Activated T-cell treated with anti-CD3 and anti-CD28 coated beads for 48 hours (primary cell): ENCODE data around the gene ZFAND3.

Experiments used
- DNase-seq: peaks from one replicate; pipeline ENCODE4 v3.0.0-alpha.2; 2020; ENCODE audit warnings: low read depth

Gene ZFAND3

GRCh38 chr6:38169977-38170526 is 350.5 kb downstream of the ZFAND3 start:
- no peak for DNase-seq

- no peak for DNase-seq
These were observed 351.3 kb downstream of the ZFAND3 start for GRCh38 chr6:38170666-38171355.

GRCh38 chr6:38171997-38172738 is 352.6 kb downstream of the ZFAND3 start:
- DNase-seq: no peak

GRCh38 chr6:38172739-38173410 is 353.3 kb downstream of the ZFAND3 start:
- DNase-seq: no peak

GRCh38 chr6:38173909-38174308 is 354.4 kb downstream of the ZFAND3 start:
- no peak for DNase-seq

- DNase-seq: no peak
These were observed 354.8 kb downstream of the ZFAND3 start for GRCh38 chr6:38174315-38174714.

- no peak for DNase-seq
These were observed 355.4 kb downstream of the ZFAND3 start for GRCh38 chr6:38174806-38175495.

- DNase-seq: no peak
These were observed 356.3 kb downstream of the ZFAND3 start for GRCh38 chr6:38175786-38176185.

GRCh38 chr6:38176797-38177751 is 357.5 kb downstream of the ZFAND3 start:
- no peak for DNase-seq

- DNase-seq: no peak
These were observed 358.5 kb downstream of the ZFAND3 start for GRCh38 chr6:38177882-38178583.

- no peak for DNase-seq
These were observed 359.0 kb downstream of the ZFAND3 start for GRCh38 chr6:38178584-38178886.

- DNase-seq: no peak
These were observed 359.8 kb downstream of the ZFAND3 start for GRCh38 chr6:38179300-38179699.

- DNase-seq: no peak
These were observed 360.4 kb downstream of the ZFAND3 start for GRCh38 chr6:38179794-38180430.

GRCh38 chr6:38180586-38180985 is 361.1 kb downstream of the ZFAND3 start:
- DNase-seq: no peak

GRCh38 chr6:38182426-38182825 is 362.9 kb downstream of the ZFAND3 start:
- DNase-seq: no peak

- DNase-seq: no peak
These were observed 364.5 kb downstream of the ZFAND3 start for GRCh38 chr6:38183856-38184584.

GRCh38 chr6:38184585-38185080 is 365.1 kb downstream of the ZFAND3 start:
- no peak for DNase-seq

- no peak for DNase-seq
These were observed 365.7 kb downstream of the ZFAND3 start for GRCh38 chr6:38185244-38185643.

- no peak for DNase-seq
These were observed 366.2 kb downstream of the ZFAND3 start for GRCh38 chr6:38185752-38186151.
